Osteocyte (in vitro differentiated cells): ENCODE measurements around the gene PTPRN2. TPM values are rescaled to one million over a fixed set of nuclear protein-coding genes. Genes with fewer than 3 reads are reported as not detected.

Source experiments
- DNase-seq: peaks from one replicate; pipeline ENCODE4 v3.0.0; 2021; ENCODE audit warnings: mixed read lengths; ENCODE audit not compliant: unreplicated experiment; ENCODE audit errors: extremely low spot score
- H3K27ac Mint-ChIP-seq: one replicate; pipeline ENCODE4 v1.8.0; 2021; ENCODE audit warnings: mild to moderate bottlenecking, mixed read lengths; ENCODE audit not compliant: unreplicated experiment
- H3K27me3 Mint-ChIP-seq: one replicate; pipeline ENCODE4 v1.8.0; 2021; ENCODE audit warnings: mixed read lengths; ENCODE audit not compliant: unreplicated experiment
- H3K36me3 Mint-ChIP-seq: one replicate; pipeline ENCODE4 v1.8.0; 2021; ENCODE audit warnings: mixed read lengths; ENCODE audit not compliant: unreplicated experiment
- H3K4me1 Mint-ChIP-seq: one replicate; pipeline ENCODE4 v1.8.0; 2021; ENCODE audit warnings: mixed read lengths; ENCODE audit not compliant: unreplicated experiment
- H3K4me3 Mint-ChIP-seq: one replicate; pipeline ENCODE4 v1.8.0; 2021; ENCODE audit warnings: mild to moderate bottlenecking, moderate library complexity, mixed read lengths; ENCODE audit not compliant: unreplicated experiment
- H3K9me3 Mint-ChIP-seq: one replicate; pipeline ENCODE4 v1.8.0; 2021; ENCODE audit warnings: mixed read lengths; ENCODE audit not compliant: unreplicated experiment
- total RNA-seq: library from RNA; stranded (reverse); gene quantifications from 2 replicates; pipeline ENCODE4 v1.2.1, GENCODE V29; 2021
- TF ChIP-seq, protein P1 (sequence below): fragments of 200-600 bp; sonication (generic); IDR thresholded peaks from 2 replicates; pipeline ENCODE4 v1.5.0; 2021; ENCODE audit warnings: antibody characterized with exemption, mild to moderate bottlenecking, moderate library complexity

PTPRN2 gene
- total RNA-seq, 1 donor from 2014 or later, result 0.59 TPM

DNA sequence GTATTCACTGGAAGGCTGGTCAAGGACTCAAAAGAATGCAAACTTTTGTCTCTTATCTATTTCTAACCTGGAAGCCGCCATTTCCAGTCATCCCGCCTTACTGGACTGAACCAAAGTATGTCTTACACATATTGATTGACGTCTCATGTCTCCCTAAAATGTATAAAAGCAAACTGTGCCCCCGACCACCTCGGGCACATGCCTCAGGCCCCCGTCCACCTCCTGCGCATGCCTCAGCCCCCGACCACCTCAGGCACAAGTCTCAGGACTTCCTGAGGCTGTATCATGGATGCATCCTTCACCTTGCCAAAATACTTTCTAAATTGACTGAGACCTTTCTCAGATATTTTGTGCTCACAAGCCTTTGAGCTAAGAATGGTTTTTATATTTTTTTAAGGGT is 148.6 kb downstream of the PTPRN2 start:
- no peak overlapping the region for H3K27ac Mint-ChIP-seq
- H3K36me3 Mint-ChIP-seq, result no peaks in the 10 kb centered on the region
- no peaks in the 10 kb centered on the region for H3K27me3 Mint-ChIP-seq
- no peaks in the 10 kb centered on the region for H3K4me1 Mint-ChIP-seq
- TF ChIP-seq, protein P1, sequence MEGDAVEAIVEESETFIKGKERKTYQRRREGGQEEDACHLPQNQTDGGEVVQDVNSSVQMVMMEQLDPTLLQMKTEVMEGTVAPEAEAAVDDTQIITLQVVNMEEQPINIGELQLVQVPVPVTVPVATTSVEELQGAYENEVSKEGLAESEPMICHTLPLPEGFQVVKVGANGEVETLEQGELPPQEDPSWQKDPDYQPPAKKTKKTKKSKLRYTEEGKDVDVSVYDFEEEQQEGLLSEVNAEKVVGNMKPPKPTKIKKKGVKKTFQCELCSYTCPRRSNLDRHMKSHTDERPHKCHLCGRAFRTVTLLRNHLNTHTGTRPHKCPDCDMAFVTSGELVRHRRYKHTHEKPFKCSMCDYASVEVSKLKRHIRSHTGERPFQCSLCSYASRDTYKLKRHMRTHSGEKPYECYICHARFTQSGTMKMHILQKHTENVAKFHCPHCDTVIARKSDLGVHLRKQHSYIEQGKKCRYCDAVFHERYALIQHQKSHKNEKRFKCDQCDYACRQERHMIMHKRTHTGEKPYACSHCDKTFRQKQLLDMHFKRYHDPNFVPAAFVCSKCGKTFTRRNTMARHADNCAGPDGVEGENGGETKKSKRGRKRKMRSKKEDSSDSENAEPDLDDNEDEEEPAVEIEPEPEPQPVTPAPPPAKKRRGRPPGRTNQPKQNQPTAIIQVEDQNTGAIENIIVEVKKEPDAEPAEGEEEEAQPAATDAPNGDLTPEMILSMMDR, result no peak
- DNase-seq, result no peak
- peaks cover 38% of the 10 kb centered on the region for H3K9me3 Mint-ChIP-seq
- H3K4me3 Mint-ChIP-seq, result no peak overlapping the region

DNA sequence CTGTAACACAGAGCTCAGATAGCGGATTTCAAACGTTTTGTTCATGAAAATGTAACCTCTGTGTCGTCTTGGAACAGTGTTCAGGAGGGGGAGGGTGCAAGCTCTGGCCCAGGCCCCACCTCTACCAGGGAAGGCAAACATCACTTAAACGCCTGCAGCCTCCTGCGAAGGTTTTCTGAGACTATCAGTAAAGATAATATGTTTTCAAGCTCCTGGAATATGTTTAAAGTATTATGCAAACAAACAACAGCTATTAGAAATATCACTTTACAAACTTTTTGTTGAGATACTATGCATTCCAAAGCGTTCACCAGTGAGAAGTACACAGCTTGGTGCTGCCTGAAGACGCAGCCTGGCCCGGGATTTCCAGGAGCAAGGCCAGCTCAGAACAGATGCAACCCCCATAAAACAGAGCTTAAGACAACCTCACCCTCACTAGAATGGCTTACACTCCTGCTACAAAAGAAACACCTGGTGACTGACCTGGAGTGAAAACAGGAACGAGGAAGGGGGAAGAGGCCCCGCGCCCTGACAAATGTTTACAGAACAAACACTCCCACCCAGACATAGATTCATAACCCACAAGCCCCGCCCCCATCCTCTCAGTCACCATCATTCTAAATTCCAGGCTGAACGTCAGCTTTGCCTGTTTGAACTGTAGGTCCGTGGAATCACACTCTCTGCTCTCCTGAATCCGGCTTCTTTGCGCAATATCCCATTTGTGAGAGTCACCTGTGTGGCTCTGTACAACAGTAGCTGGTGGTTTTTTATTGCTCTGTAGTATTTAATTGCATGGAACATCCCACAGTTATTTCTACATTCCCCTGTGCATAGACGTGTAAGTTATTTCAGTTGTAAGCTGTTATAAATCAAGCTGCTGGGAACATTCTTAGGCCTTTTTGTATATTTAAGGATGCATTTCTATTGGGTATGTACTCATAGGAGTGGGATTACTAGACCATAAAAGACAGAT is 155.0 kb downstream of the PTPRN2 start:
- H3K36me3 Mint-ChIP-seq, result no peaks in the 10 kb centered on the region
- no peaks in the 10 kb centered on the region for H3K4me1 Mint-ChIP-seq
- H3K4me3 Mint-ChIP-seq, result no peak overlapping the region
- no peaks in the 10 kb centered on the region for H3K27me3 Mint-ChIP-seq
- no peak for DNase-seq
- TF ChIP-seq, protein P1, result no peak
- H3K27ac Mint-ChIP-seq, result no peak overlapping the region
- peaks cover 17% of the 10 kb centered on the region for H3K9me3 Mint-ChIP-seq

DNA sequence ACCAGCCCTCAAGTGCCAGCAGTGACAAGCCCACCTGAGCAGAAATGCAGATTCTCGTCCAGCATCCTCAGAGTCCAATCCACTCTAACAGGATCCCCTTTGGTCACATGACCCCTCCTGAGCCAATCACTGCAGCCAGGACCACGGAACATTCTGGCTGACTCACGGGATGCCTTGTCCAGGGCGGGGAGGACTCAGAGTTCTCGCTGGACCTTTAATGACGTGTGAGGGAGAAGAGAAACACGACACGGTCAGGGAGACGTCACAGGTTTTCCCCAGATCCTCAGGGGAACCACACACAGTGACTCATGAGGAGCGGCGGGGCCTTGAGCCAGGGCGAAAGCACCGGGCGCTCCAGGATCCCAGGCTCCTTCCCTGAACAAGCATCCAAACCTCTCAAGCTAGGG is 155.7 kb downstream of the PTPRN2 start:
- no peaks in the 10 kb centered on the region for H3K4me1 Mint-ChIP-seq
- peaks cover 13% of the 10 kb centered on the region for H3K9me3 Mint-ChIP-seq
- no peak overlapping the region for H3K4me3 Mint-ChIP-seq
- no peaks in the 10 kb centered on the region for H3K27me3 Mint-ChIP-seq
- TF ChIP-seq, protein P1, result no peak
- H3K27ac Mint-ChIP-seq, result no peak overlapping the region
- no peaks in the 10 kb centered on the region for H3K36me3 Mint-ChIP-seq
- no peak for DNase-seq

DNA sequence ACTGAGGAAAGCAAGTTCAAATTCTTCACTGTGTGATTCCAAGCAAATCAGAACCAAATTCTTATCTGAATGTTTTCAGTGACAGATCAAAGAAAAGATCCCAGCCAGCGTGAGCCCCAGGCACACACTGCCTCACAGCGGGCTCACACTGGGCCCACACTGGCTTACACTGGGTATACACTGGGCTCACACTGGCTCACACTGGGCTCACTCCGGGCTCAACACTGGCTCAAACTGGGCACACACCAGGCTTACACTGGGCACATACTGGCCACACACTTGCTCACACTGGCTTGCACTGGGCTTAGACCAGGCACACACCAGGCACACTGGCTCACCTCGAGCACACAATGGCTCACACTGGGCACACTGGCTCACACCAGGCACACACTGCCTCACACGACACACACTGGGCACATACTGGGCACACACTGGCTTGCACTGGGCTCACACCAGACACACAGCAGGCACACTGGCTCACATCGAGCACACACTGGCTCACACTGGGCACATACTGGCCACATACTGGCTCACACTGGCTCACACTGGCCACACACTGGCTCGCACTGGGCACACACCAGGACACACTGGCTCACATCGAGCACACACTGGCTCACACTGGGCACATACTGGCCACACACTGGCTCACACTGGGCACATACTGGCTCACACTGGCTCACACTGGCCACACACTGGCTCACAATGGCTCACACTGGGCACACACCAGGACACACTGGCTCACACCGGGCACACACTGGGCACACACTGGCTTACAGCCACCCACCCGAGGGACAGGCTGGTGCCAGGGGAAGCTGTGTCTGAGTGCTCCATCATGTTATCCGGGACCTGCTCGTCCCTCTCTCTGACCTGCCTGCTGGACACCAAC is 156.3 kb downstream of the PTPRN2 start:
- H3K4me1 Mint-ChIP-seq, result no peaks in the 10 kb centered on the region
- DNase-seq, result no peak
- H3K9me3 Mint-ChIP-seq, result peaks cover 11% of the 10 kb centered on the region
- H3K27me3 Mint-ChIP-seq, result no peaks in the 10 kb centered on the region
- H3K27ac Mint-ChIP-seq, result no peak overlapping the region
- H3K36me3 Mint-ChIP-seq, result no peaks in the 10 kb centered on the region
- no peak overlapping the region for H3K4me3 Mint-ChIP-seq
- TF ChIP-seq, protein P1, result no peak
